Measurements from ENCODE around the gene LIFR.

LIFR gene

GRCh38 chr5:38600329-38601045, 44.0 kb upstream of the LIFR start:
- TF ChIP-seq TCF12 (IDR thresholded peaks at IDR 0.05; ENCODE audit: low read depth) (no peak), CREB1 (IDR thresholded peaks at IDR 0.05; ENCODE audit: low read depth) (no peak), RAD21 (IDR thresholded peaks at IDR 0.05; ENCODE audit: low read depth) (no peak), REST (IDR thresholded peaks at IDR 0.05; ENCODE audit: low read depth) (no peak), EGR1 (IDR thresholded peaks at IDR 0.05) (no peak), FOXM1 (IDR thresholded peaks at IDR 0.05; ENCODE audit: borderline replicate concordance, low read depth) (no peak), MAX (IDR thresholded peaks at IDR 0.05) (no peak), YY1 (IDR thresholded peaks at IDR 0.05; ENCODE audit: low read depth) (no peak), CEBPB (IDR thresholded peaks at IDR 0.05) (no peak), USF1 (IDR thresholded peaks at IDR 0.05) (no peak), ZBTB7A (IDR thresholded peaks at IDR 0.05; ENCODE audit: low read depth) (no peak), TEAD4 (IDR thresholded peaks at IDR 0.05) (no peak), NFIC (IDR thresholded peaks at IDR 0.05) (no peak), TAF1 (IDR thresholded peaks at IDR 0.05; ENCODE audit: low read depth) (no peak), EP300 (IDR thresholded peaks at IDR 0.05; ENCODE audit: borderline replicate concordance) (no peak)

GRCh38 chr5:38598994-38599617, 42.7 kb upstream of the LIFR start:
- TF ChIP-seq TEAD4 (IDR thresholded peaks at IDR 0.05) = no peak
- no peak for TF ChIP-seq USF1 (IDR thresholded peaks at IDR 0.05)
- no peak for TF ChIP-seq EP300 (IDR thresholded peaks at IDR 0.05; ENCODE audit: borderline replicate concordance)
- no peak for TF ChIP-seq RAD21 (IDR thresholded peaks at IDR 0.05; ENCODE audit: low read depth)

- TF ChIP-seq TCF12 (IDR thresholded peaks at IDR 0.05; ENCODE audit: low read depth) (no peak), NFIC (IDR thresholded peaks at IDR 0.05) (no peak), MAX (IDR thresholded peaks at IDR 0.05) (no peak), EGR1 (IDR thresholded peaks at IDR 0.05) (no peak), REST (IDR thresholded peaks at IDR 0.05; ENCODE audit: low read depth) (no peak), YY1 (IDR thresholded peaks at IDR 0.05; ENCODE audit: low read depth) (no peak), USF1 (IDR thresholded peaks at IDR 0.05) (no peak), RAD21 (IDR thresholded peaks at IDR 0.05; ENCODE audit: low read depth) (no peak), TAF1 (IDR thresholded peaks at IDR 0.05; ENCODE audit: low read depth) (no peak)
Measured at GRCh38 chr5:38598296-38598993, 42.0 kb upstream of the LIFR start.

- TF ChIP-seq TCF12 (IDR thresholded peaks at IDR 0.05; ENCODE audit: low read depth) (no peak), RAD21 (IDR thresholded peaks at IDR 0.05; ENCODE audit: low read depth) (no peak), REST (IDR thresholded peaks at IDR 0.05; ENCODE audit: low read depth) (no peak), TAF1 (IDR thresholded peaks at IDR 0.05; ENCODE audit: low read depth) (no peak), USF1 (IDR thresholded peaks at IDR 0.05) (no peak), ZBTB7A (IDR thresholded peaks at IDR 0.05; ENCODE audit: low read depth) (no peak), EP300 (IDR thresholded peaks at IDR 0.05; ENCODE audit: borderline replicate concordance) (no peak), TEAD4 (IDR thresholded peaks at IDR 0.05) (no peak), CREB1 (IDR thresholded peaks at IDR 0.05; ENCODE audit: low read depth) (no peak), NFIC (IDR thresholded peaks at IDR 0.05) (no peak), MAX (IDR thresholded peaks at IDR 0.05) (no peak)
Measured at GRCh38 chr5:38596981-38597380, 40.5 kb upstream of the LIFR start.
